ENCODE results near the gene SLC6A6.
"Not testable (repeated sequence)": the region's sequence is repeated elsewhere in the genome, so short reads cannot be mapped to it uniquely, and the experiment has no call there.

Gene SLC6A6

GRCh38 chr3:14508505-14508819, 106.1 kb downstream of the SLC6A6 start:
- no peak for DNase-seq (ENCODE audit: low spot score)

- peak; percentile 91 for DNase-seq (ENCODE audit: low spot score)
These were observed 106.8 kb downstream of the SLC6A6 start for GRCh38 chr3:14508966-14509795.

DNA sequence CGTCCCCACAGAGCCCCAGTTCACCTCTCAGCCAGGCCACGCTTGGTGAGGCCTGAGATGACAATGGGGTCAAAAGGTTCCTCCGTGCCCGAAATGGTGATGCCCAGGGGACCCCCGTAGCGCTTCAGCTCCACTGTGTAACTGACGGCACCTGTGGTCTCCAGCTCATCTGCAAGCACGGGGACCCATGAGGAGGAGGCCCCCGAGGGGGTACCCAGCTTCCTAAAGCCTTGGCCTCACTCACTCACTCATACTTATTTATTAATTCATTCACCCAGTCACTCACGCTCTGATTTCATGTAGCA, 107.3 kb downstream of the SLC6A6 start:
- DNase-seq (ENCODE audit: low spot score), result no peak

DNA sequence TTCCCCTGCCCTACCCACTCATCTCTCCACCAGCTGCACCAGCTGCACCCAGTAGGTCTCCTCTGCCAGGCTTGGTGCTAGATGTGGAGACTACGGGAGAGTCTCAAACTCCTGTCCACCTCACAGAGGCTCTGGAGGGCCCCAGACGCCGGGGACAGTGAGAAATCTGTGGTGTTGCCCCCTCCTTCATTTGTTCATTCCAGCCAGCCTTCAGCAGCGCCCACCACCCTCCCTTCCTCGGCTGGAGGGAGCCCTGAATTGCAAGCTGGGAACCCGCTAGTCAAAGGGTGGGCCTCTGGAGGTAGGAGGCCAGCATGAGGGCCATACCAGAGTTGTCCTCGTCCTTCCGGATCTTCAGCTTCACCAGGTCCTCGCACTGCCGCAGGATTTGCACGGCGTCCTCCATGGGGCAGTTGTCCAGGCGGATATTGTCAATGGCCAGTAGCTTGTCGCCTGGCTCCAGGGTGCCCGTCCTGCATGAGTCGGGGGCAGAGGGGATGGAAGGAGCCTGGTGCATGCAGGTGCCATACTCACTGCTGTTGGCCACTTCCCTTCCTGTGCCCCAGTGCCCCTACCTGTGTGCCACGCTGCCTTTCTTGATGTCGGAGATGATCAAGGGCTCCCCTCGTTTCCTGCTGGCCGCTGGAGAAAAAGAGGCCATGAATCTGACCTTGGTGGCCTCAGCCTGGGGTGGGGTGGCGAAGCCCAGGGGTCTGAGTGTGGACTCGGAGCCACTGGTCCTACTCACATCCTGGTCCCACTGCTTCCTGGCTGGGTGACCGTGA, 108.6 kb downstream of the SLC6A6 start:
- no peak for DNase-seq (ENCODE audit: low spot score)

GRCh38 chr3:14511623-14512280, 109.3 kb downstream of the SLC6A6 start:
- DNase-seq (ENCODE audit: low spot score), result no peak

GRCh38 chr3:14512281-14512941, 110.0 kb downstream of the SLC6A6 start:
- DNase-seq (ENCODE audit: low spot score), result no peak

DNA sequence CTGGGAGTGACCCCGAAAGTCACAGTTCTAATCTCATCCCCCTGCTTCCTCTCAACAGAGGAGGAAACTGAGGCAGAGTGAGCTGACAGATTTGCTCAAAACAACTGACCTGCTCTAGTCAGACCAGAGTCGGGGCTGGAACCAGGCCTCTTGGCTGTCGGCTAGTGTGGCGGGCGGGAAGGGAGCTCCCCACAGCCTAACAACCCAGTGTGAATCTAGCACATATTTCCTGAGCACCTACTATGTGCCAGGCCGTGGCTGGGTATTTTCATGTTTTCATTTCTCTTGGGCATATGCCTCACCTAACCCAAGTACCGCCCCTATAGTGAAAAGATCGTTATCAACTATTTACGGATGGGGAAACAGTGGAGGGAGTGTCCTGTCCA, 110.5 kb downstream of the SLC6A6 start:
- no peak for DNase-seq (ENCODE audit: low spot score)

- no peak for DNase-seq (ENCODE audit: low spot score)
These were observed 111.3 kb downstream of the SLC6A6 start for GRCh38 chr3:14513566-14514322.

DNA sequence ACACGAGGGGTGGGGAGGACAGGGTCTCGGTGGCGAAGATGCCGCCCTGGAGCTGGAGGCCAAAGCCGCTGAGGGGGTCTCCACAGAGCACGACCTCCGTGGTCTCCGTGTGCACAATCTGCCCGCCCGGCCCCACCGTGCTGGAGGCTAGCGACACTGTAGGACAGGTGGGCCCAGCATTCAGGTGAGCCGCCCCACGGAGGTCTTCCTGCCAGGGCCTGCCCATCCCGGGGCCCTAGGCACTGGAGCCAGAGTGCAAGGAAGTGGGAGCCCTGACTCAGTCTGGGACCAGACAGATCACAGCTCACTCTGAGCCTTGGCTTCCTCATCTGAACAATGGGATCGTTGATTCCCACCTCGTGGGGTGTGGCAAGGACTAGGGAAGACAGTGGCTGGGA, 111.9 kb downstream of the SLC6A6 start:
- no peak for DNase-seq (ENCODE audit: low spot score)

DNA sequence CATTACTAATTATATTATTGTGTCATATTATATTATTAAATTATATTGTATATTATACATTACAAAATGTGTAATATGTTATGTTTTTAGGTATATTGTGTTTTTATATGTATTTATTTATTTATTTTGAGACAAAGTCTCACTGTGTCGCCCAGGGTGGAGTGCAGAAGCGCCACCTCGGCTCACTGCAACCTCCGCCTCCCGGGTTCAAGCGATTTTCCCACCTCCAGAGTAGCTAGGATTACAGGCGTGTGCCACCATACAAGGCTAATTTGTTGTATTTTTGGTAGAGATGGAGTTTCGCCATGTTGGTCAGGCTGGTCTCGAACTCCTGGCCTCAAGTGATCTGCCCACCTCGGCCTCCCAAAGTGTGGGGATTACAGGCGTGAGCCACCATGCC, 113.1 kb downstream of the SLC6A6 start:
- not testable (repeated sequence) for DNase-seq (ENCODE audit: low spot score)

DNA sequence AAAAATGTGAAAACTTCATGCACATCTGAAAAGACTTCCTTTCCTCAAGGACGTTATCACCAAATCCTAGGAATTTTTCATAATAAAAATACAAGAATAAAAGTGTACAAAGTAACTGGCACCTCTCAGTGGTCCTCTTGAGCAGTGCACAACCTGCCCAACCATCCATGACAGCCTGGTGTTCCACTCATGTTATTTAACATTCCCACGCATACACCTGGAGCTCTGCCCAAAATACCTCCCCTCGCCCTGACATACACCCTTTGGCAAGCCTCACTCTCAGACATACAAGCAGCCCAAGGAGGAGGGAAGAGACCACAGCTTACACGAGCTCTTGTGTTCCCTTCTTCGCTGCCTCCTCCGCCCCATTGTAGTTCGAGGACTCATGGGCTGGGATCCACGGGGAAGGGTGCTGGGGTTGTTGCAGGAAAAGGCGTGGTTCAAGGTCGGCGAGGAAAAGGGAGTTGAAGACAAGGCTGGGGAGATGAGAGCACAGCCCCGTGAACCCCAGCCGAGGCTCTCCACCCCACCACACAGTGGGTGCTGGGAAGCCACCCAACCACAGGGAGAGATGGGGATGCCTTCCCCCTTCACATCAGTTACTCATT, 114.4 kb downstream of the SLC6A6 start:
- DNase-seq (ENCODE audit: low spot score), result no peak

DNA sequence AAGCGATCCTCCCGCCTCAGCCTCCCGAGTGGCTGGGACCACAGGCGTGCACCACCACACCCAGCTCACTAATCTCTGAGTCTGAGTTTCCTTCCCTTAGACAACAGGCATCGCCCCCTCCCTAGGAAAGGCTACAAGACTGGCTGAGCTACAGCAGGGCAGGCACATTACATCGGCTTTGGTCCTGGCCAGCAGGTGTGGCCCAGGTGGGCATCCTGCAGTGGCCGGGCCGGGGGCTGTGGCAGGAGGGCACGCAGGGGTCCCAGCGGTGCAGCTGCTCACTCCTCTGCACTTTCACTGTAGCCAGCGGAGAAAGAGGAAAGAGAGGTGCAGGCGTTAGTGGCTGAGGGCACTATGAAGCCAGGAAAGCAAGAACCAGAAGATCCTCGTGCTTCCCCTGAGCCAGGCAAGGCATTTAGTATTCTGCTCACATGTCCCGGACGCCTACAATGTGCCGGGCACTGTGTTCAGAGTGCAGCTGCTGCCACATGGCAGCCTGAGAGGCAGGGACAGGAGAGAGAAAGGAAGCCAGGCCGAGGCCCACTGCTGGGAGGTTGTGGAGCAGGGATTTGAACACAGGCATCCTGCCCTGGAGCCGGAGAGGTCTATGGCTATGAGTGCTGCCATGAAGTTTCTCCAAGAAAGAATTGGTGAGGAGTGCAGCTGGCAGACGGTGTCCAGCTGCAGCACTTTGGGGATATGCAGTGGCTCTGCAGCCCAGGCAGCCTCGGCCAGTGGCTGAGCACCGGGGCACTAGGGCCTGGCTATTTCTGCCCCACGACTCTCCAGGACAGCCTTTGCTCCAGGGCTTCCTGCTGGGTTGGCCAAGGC, 115.4 kb downstream of the SLC6A6 start:
- no peak for DNase-seq (ENCODE audit: low spot score)

GRCh38 chr3:14518432-14518802, 116.0 kb downstream of the SLC6A6 start:
- no peak for DNase-seq (ENCODE audit: low spot score)

- DNase-seq (ENCODE audit: low spot score), result no peak
These were observed 116.5 kb downstream of the SLC6A6 start for GRCh38 chr3:14518893-14519292.

DNA sequence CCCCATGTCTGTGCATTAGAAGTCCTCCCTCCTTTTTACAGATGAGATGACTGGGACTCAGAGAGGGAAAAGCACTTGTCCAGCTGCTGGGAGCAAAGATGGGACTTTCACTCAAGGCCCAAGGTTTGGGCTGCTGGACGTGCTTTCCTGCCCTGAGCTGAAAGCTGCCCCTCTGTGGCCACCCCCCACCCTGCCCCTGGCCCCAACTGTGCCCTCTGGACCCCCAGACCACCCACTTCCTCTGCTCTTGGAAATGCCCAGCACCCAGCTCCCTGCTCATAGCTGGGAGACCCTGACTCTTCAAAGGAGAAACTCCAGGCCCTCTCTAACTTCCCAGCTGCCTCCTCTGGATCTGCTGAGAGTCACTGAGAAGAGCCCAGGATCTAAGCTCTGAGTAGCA, 117.0 kb downstream of the SLC6A6 start:
- DNase-seq (ENCODE audit: low spot score), result no peak

DNA sequence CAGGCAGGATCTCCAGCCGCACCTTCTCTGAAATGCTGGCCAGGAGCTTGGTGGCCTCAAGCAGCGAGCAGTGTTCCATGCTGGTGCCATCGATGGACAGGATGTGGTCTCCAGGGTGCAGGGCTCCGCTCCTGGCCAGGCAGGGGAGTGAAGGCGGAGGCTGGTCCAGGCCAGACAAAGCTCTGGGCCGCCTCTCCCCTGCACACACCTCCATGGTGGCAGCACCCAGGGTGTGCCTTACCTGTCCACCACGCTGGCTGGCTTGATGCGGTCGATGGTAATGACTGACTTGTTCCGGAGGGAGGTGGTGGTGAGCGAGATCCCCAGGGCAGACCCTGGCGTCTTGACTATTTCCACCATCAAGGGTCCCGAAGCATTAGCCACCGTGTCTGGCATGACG, 117.7 kb downstream of the SLC6A6 start:
- DNase-seq (ENCODE audit: low spot score), result no peak

DNA sequence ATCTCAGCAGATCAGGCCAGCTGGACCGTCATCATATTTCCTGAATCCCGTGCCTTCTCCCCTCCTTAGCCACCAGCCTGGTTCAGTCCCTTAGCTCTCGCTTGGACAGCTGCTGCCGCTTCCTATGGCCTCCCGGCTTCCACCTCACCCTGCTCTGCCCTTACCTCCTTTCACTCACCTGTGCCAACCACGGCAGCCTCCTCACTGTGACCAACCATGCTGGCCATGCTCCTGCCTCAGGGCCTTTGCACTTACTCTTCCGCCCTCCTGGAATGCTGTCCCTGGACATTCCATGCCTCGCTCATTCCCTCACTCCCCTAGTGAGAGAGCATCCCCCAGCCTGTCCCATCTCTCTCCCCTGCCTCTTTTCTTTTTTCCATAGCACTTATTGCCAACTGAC, 118.6 kb downstream of the SLC6A6 start:
- DNase-seq (ENCODE audit: low spot score), result no peak

DNA sequence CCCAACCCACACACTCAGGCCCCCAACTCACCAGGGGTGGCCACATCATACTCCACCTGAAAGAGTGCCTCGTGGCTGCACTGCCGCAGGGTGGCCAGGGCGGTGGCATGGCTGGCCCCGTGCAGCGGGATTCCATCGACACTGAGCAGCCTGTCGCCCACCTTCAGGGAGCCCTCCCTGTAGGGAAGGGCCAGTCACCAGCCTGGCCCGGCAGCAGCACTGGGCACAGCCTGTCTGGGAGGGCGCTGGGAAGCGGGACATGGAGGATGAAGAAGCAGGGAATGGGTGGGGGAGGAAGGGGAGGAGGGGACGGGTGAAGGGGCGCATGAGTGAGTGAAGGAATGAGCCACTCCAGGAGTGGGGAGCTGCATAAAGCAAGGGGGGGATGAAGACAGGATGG, 119.2 kb downstream of the SLC6A6 start:
- no peak for DNase-seq (ENCODE audit: low spot score)

GRCh38 chr3:14522129-14522691, 119.8 kb downstream of the SLC6A6 start:
- no peak for DNase-seq (ENCODE audit: low spot score)

- no peak for DNase-seq (ENCODE audit: low spot score)
These were observed 120.4 kb downstream of the SLC6A6 start for GRCh38 chr3:14522768-14523167.

All from ecto neural progenitor cell (in vitro differentiated cells).